HG02973 (cell line): Measurements from ENCODE around the gene BRME1.
A peak's percentile ranks its signal among the peaks of the same experiment; 100 is the strongest.

ENCODE experiments used
- ATAC-seq: cut with Tn5 transposase; IDR thresholded peaks from one replicate; pipeline ENCODE4 v1.9.1; 2021; ENCODE audit warnings: moderate library complexity; ENCODE audit not compliant: unreplicated experiment

BRME1 gene

GRCh38 chr19:13905634-13906520, at the start of gene BRME1, which contains the start of gene CC2D1A:
Gene BRME1, minus strand, starts transcription at chr19:13906117. Its CDS starts 1,225 bp downstream, at chr19:13904892.
Gene CC2D1A, plus strand, starts transcription at chr19:13906201. Its CDS starts 241 bp downstream, at chr19:13906442.
- peak; percentile 85 for ATAC-seq

- ATAC-seq: no peak
Observed at GRCh38 chr19:13954185-13954584, 48.3 kb upstream of the BRME1 start.

GRCh38 chr19:13952931-13953531, 47.1 kb upstream of the BRME1 start:
- no peak for ATAC-seq

GRCh38 chr19:13952154-13952930, 46.4 kb upstream of the BRME1 start, which contains the start of gene DCAF15:
Gene DCAF15, plus strand, starts transcription at chr19:13952509. Its CDS starts 4 bp downstream, at chr19:13952513.
- ATAC-seq: peak; percentile 91

- ATAC-seq: peak; percentile 5
Observed at GRCh38 chr19:13951799-13952153, 45.9 kb upstream of the BRME1 start.

- ATAC-seq: no peak
Observed at GRCh38 chr19:13951043-13951442, 45.1 kb upstream of the BRME1 start.

- ATAC-seq: no peak
Observed at GRCh38 chr19:13946414-13946813, 40.5 kb upstream of the BRME1 start.

GRCh38 chr19:13942023-13942684, 36.2 kb upstream of the BRME1 start:
- no peak for ATAC-seq

GRCh38 chr19:13938301-13939064, 32.6 kb upstream of the BRME1 start, which contains the start of gene PODNL1:
Gene PODNL1, minus strand, starts transcription at chr19:13938417. Its CDS starts 236 bp downstream, at chr19:13938181.
- no peak for ATAC-seq

- no peak for ATAC-seq
Observed at GRCh38 chr19:13937479-13938300, 31.8 kb upstream of the BRME1 start.

- ATAC-seq: no peak
Observed at GRCh38 chr19:13935765-13936510, 30.0 kb upstream of the BRME1 start.

GRCh38 chr19:13934785-13935109, 28.8 kb upstream of the BRME1 start:
- no peak for ATAC-seq

- ATAC-seq: no peak
Observed at GRCh38 chr19:13932911-13933393, 27.0 kb upstream of the BRME1 start.

- ATAC-seq: no peak
Observed at GRCh38 chr19:13932149-13932637, 26.3 kb upstream of the BRME1 start.

GRCh38 chr19:13931391-13932148, 25.7 kb upstream of the BRME1 start:
- ATAC-seq: no peak

- no peak for ATAC-seq
Observed at GRCh38 chr19:13930402-13930801, 24.5 kb upstream of the BRME1 start.

- no peak for ATAC-seq
Observed at GRCh38 chr19:13929956-13930355, 24.0 kb upstream of the BRME1 start.
